HCT116 (cell line): Measurements from ENCODE around the gene HLCS. TPM values are rescaled to one million over a fixed set of nuclear protein-coding genes. Genes with fewer than 3 reads are reported as not detected.

Experiments
- ATAC-seq: fragments of 200-7000 bp; cut with Tn5 transposase; 2 replicates; pipeline ENCODE4 v1.9.1; 2020; ENCODE audit warnings: mild to moderate bottlenecking, moderate library complexity
- BruUV-seq: library from RNA; stranded (reverse); fragments of 400-500 nt; replicated peaks from 2 replicates; lab custom pipeline; 2021; lab: Mats Ljungman, UMichigan
- CTCF ChIA-PET: fragments of 300-600 bp; sonication (Branson Sonifier 250); formaldehyde crosslinking; loops from one replicate; lab custom pipeline; 2021; ENCODE audit warnings: antibody characterized with exemption; lab: Charles Lee
- POLR2A ChIA-PET: fragments of 300-600, 350-600 bp; sonication (Branson Sonifier 250); formaldehyde crosslinking; loops from one replicate; lab custom pipeline; 2021; ENCODE audit warnings: antibody characterized with exemption; lab: Charles Lee
- RAD21 ChIA-PET, 2 experiments: fragments of 300-600 bp; sonication (Branson Sonifier 250); formaldehyde crosslinking; loops; one replicate each; lab custom pipeline; 2023; ENCODE audit warnings: low total read pairs in 2 of 2; ENCODE audit not compliant: uncharacterized antibody in 2 of 2, unreplicated experiment in 2 of 2, low non-redundant PET in 1 of 2; lab: Charles Lee
- DNase-seq: peaks from one replicate; pipeline ENCODE4 v3.0.0-alpha.2; 2010; ENCODE audit warnings: low read depth, low spot score
- H2AFZ ChIP-seq: fragments of 200-600 bp; shearing (Covaris generic), sonication (generic); 2 replicates; pipeline ENCODE4 v1.6.1; 2017; ENCODE audit warnings: low read depth, mixed run types, mixed read lengths, antibody characterized with exemption, low read length; ENCODE audit not compliant: poor library complexity, severe bottlenecking
- H3K27ac ChIP-seq: 2 replicates; pipeline ENCODE4 v1.5.1; 2012; ENCODE audit warnings: low read depth, low read length
- H3K27me3 ChIP-seq: fragments of 200-600 bp; sonication (generic); 2 replicates; pipeline ENCODE4 v1.6.1; 2016; ENCODE audit warnings: mixed run types, low read length, mixed read lengths; ENCODE audit not compliant: insufficient read depth
- H3K36me3 ChIP-seq, 2 experiments: fragments of 200-500 bp in 1 of 2; fragments of 200-600 bp in 1 of 2; sonication (Bioruptor generic) in 1 of 2; sonication (generic) in 1 of 2; 2 replicates each; pipeline versions ENCODE4 v1.5.1 to v1.6.1; 2014 to 2016; ENCODE audit warnings: low read length in 2 of 2, inconsistent platforms in 1 of 2, mixed read lengths in 1 of 2, mixed run types in 1 of 2; ENCODE audit not compliant: insufficient read depth in 2 of 2, control insufficient read depth in 1 of 2
- H3K4me1 ChIP-seq, 2 experiments: fragments of 200-600 bp in 1 of 2; sonication (generic) in 1 of 2; 2 replicates each; pipeline versions ENCODE4 v1.5.1 to v1.6.1; 2012 to 2017; ENCODE audit warnings: low read length in 2 of 2, inconsistent platforms in 1 of 2, mild to moderate bottlenecking in 1 of 2, mixed read lengths in 1 of 2, mixed run types in 1 of 2, moderate library complexity in 1 of 2; ENCODE audit not compliant: insufficient read depth in 2 of 2, control insufficient read depth in 1 of 2
- H3K4me2 ChIP-seq: fragments of 200-600 bp; sonication (generic); 2 replicates; pipeline ENCODE4 v1.6.1; 2017; ENCODE audit warnings: mixed run types, low read length, mixed read lengths
- H3K4me3 ChIP-seq, 2 experiments: fragments of 200-600 bp in 1 of 2; sonication (generic) in 1 of 2; replicated peaks in 1 of 2; 2 replicates each; pipeline ENCODE4 v1.5.1; 2011 to 2016; ENCODE audit warnings: low read length in 2 of 2, control low read depth in 1 of 2, low read depth in 1 of 2, mild to moderate bottlenecking in 1 of 2, mixed read lengths in 1 of 2, mixed run types in 1 of 2
- H3K79me2 ChIP-seq: fragments of 200-600 bp; sonication (generic); 2 replicates; pipeline ENCODE4 v1.6.1; 2017; ENCODE audit warnings: mild to moderate bottlenecking, mixed run types, low read length, moderate library complexity, mixed read lengths; ENCODE audit not compliant: insufficient read depth
- H3K9ac ChIP-seq: fragments of 200-600 bp; sonication (generic); 2 replicates; pipeline ENCODE4 v1.6.1; 2016; ENCODE audit warnings: low read length, mixed read lengths
- H3K9me2 ChIP-seq: fragments of 200-600 bp; sonication (generic), shearing (Covaris generic); 2 replicates; pipeline ENCODE4 v1.6.1; 2017; ENCODE audit warnings: mixed run types, mild to moderate bottlenecking, moderate library complexity; ENCODE audit not compliant: insufficient read depth
- H3K9me3 ChIP-seq, 2 experiments: fragments of 200-500 bp in 1 of 2; fragments of 200-600 bp in 1 of 2; sonication (Bioruptor generic) in 1 of 2; sonication (generic) in 1 of 2; 2 replicates each; pipeline ENCODE4 v1.6.1; 2014 to 2017; ENCODE audit warnings: low read length in 2 of 2, mixed read lengths in 2 of 2, inconsistent platforms in 1 of 2, low read depth in 1 of 2, mild to moderate bottlenecking in 1 of 2, mixed run types in 1 of 2, moderate library complexity in 1 of 2; ENCODE audit not compliant: control insufficient read depth in 1 of 2, insufficient read depth in 1 of 2
- H4K20me1 ChIP-seq: fragments of 200-600 bp; sonication (generic), shearing (Covaris generic); 2 replicates; pipeline ENCODE4 v1.6.1; 2017; ENCODE audit warnings: mixed run types, mild to moderate bottlenecking, moderate library complexity; ENCODE audit not compliant: insufficient read depth
- CEBPB ChIP-seq: IDR thresholded peaks from 2 replicates; pipeline ENCODE4 v1.6.1; 2012; ENCODE audit warnings: low read depth
- EGR1 ChIP-seq: IDR thresholded peaks from 2 replicates; pipeline ENCODE4 v1.6.1; 2012; ENCODE audit warnings: low read depth
- EZH2phosphoT487 ChIP-seq: fragments of 200-600 bp; IDR thresholded peaks from 2 replicates; pipeline ENCODE4 v1.6.1; 2018; ENCODE audit warnings: antibody characterized with exemption, borderline replicate concordance
- FOSL1 ChIP-seq: IDR thresholded peaks from 2 replicates; pipeline ENCODE4 v1.6.1; 2012; ENCODE audit warnings: low read depth
- JUND ChIP-seq: IDR thresholded peaks from 2 replicates; pipeline ENCODE4 v1.6.1; 2012
- POLR2A ChIP-seq: IDR thresholded peaks from 2 replicates; pipeline ENCODE4 v1.7.0; 2011; ENCODE audit warnings: borderline replicate concordance; ENCODE audit not compliant: insufficient read depth, insufficient read length; ENCODE audit errors: extremely low read depth
- POLR2AphosphoS5 ChIP-seq: IDR thresholded peaks from 2 replicates; pipeline ENCODE4 v1.6.1; 2011; ENCODE audit warnings: mild to moderate bottlenecking, low read depth, low read length, moderate library complexity
- SIN3A ChIP-seq: IDR thresholded peaks from 2 replicates; pipeline ENCODE4 v1.6.1; 2012; ENCODE audit warnings: low read depth
- SP1 ChIP-seq: IDR thresholded peaks from 2 replicates; pipeline ENCODE4 v1.6.1; 2012; ENCODE audit warnings: low read depth
- SRF ChIP-seq: IDR thresholded peaks from 2 replicates; pipeline ENCODE4 v1.6.1; 2012; ENCODE audit warnings: low read depth
- YY1 ChIP-seq: IDR thresholded peaks from 2 replicates; pipeline ENCODE4 v1.6.1; 2011; ENCODE audit warnings: low read length, low read depth, moderate library complexity, mild to moderate bottlenecking; ENCODE audit not compliant: insufficient replicate concordance; ENCODE audit errors: extremely low read depth
- ZFX ChIP-seq: fragments of 450-650 bp; IDR thresholded peaks from 2 replicates; pipeline ENCODE4 v1.6.1; 2017
- ZNF274 ChIP-seq: fragments of 200-500 bp; sonication (Bioruptor generic); IDR thresholded peaks from 2 replicates; pipeline ENCODE4 v1.6.1; 2014; ENCODE audit warnings: mild to moderate bottlenecking, low read depth, low read length, inconsistent platforms
- intact Hi-C: fragments of 100-400 bp; cut with micrococcal nuclease; formaldehyde crosslinking; loops from 2 replicates; pipeline ENCODE4 v1.10.0; 2022
- total RNA-seq: library from RNA; stranded (reverse); gene quantifications from one replicate; pipeline ENCODE4 v1.2.1, GENCODE V29; 2021; ENCODE audit not compliant: unreplicated experiment
- TF ChIP-seq, protein P1 (sequence below): IDR thresholded peaks from 2 replicates; pipeline ENCODE4 v1.6.1; 2011; ENCODE audit warnings: mild to moderate bottlenecking, low read length, moderate library complexity; ENCODE audit not compliant: insufficient replicate concordance; ENCODE audit errors: extremely low read depth
- TF ChIP-seq, protein P2 (sequence below): IDR thresholded peaks from 2 replicates; pipeline ENCODE4 v1.6.1; 2012; ENCODE audit warnings: low read depth
- TF ChIP-seq, protein P3 (sequence below): IDR thresholded peaks from 2 replicates; pipeline ENCODE4 v1.6.1; 2012
- TF ChIP-seq, protein P4 (sequence below): IDR thresholded peaks from 2 replicates; pipeline ENCODE4 v1.6.1; 2012
- TF ChIP-seq, protein P5 (sequence below), 3 experiments: fragments of 200-600 bp in 1 of 3; sonication (generic) in 1 of 3; IDR thresholded peaks in 2 of 3; conservative IDR thresholded peaks in 1 of 3; 2 replicates each; pipeline ENCODE4 v1.5.1; 2012 to 2017; ENCODE audit warnings: low read depth in 2 of 3, low read length in 2 of 3, antibody characterized with exemption in 1 of 3, borderline replicate concordance in 1 of 3, control low read depth in 1 of 3, mild to moderate bottlenecking in 1 of 3, mixed read lengths in 1 of 3, mixed run types in 1 of 3, moderate library complexity in 1 of 3; ENCODE audit not compliant: insufficient read depth in 1 of 3

The HLCS gene
- total RNA-seq, 1 experiment from 2014 or later, result 18.5 TPM

DNA sequence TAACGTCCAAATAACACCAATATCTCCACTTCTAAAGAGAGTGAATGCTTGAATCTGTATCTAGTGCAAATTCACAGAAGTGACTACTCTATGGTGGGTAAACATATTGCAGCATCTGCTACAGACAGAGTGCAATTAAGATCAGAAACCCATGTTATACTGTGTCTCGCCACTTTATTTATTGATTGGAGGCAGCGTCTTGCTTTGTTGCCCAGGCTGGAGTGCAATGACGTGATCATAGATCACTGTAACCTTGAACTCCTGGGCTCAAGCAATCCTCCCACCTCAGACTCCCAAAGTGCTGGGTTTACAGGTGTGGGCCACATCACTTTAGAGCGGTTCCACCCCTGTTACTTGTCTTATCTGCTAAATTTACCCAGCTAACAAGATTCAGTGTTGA, 57.0 kb downstream of the HLCS start:
- no peaks in the 10 kb centered on the region for H3K9me2 ChIP-seq
- 0 out of 4 replicates have a peak overlapping the region, but pooled peaks of 1 of the 2 experiments have one; percentile 15 for H3K4me3 ChIP-seq
- H3K27me3 ChIP-seq, result no peaks in the 10 kb centered on the region
- no peaks in the 10 kb centered on the region for H3K9me3 ChIP-seq
- peak overlapping the region; percentile 29 for H3K9ac ChIP-seq
- no peak for DNase-seq
- TF ChIP-seq POLR2A (no peak), SP1 (no peak), YY1 (no peak), EGR1 (no peak), EZH2phosphoT487 (no peak), ZFX (no peak), FOSL1 (no peak), JUND (no peak), SRF (no peak), POLR2AphosphoS5 (no peak), ZNF274 (no peak), CEBPB (no peak), SIN3A (no peak)
- TF ChIP-seq, protein P1, sequence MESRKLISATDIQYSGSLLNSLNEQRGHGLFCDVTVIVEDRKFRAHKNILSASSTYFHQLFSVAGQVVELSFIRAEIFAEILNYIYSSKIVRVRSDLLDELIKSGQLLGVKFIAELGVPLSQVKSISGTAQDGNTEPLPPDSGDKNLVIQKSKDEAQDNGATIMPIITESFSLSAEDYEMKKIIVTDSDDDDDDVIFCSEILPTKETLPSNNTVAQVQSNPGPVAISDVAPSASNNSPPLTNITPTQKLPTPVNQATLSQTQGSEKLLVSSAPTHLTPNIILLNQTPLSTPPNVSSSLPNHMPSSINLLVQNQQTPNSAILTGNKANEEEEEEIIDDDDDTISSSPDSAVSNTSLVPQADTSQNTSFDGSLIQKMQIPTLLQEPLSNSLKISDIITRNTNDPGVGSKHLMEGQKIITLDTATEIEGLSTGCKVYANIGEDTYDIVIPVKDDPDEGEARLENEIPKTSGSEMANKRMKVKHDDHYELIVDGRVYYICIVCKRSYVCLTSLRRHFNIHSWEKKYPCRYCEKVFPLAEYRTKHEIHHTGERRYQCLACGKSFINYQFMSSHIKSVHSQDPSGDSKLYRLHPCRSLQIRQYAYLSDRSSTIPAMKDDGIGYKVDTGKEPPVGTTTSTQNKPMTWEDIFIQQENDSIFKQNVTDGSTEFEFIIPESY, result no peak
- TF ChIP-seq, protein P2, sequence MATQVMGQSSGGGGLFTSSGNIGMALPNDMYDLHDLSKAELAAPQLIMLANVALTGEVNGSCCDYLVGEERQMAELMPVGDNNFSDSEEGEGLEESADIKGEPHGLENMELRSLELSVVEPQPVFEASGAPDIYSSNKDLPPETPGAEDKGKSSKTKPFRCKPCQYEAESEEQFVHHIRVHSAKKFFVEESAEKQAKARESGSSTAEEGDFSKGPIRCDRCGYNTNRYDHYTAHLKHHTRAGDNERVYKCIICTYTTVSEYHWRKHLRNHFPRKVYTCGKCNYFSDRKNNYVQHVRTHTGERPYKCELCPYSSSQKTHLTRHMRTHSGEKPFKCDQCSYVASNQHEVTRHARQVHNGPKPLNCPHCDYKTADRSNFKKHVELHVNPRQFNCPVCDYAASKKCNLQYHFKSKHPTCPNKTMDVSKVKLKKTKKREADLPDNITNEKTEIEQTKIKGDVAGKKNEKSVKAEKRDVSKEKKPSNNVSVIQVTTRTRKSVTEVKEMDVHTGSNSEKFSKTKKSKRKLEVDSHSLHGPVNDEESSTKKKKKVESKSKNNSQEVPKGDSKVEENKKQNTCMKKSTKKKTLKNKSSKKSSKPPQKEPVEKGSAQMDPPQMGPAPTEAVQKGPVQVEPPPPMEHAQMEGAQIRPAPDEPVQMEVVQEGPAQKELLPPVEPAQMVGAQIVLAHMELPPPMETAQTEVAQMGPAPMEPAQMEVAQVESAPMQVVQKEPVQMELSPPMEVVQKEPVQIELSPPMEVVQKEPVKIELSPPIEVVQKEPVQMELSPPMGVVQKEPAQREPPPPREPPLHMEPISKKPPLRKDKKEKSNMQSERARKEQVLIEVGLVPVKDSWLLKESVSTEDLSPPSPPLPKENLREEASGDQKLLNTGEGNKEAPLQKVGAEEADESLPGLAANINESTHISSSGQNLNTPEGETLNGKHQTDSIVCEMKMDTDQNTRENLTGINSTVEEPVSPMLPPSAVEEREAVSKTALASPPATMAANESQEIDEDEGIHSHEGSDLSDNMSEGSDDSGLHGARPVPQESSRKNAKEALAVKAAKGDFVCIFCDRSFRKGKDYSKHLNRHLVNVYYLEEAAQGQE, result no peak
- TF ChIP-seq, protein P3, sequence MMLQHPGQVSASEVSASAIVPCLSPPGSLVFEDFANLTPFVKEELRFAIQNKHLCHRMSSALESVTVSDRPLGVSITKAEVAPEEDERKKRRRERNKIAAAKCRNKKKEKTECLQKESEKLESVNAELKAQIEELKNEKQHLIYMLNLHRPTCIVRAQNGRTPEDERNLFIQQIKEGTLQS, result no peak
- TF ChIP-seq, protein P4, sequence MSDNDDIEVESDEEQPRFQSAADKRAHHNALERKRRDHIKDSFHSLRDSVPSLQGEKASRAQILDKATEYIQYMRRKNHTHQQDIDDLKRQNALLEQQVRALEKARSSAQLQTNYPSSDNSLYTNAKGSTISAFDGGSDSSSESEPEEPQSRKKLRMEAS, result no peak
- TF ChIP-seq, protein P5, sequence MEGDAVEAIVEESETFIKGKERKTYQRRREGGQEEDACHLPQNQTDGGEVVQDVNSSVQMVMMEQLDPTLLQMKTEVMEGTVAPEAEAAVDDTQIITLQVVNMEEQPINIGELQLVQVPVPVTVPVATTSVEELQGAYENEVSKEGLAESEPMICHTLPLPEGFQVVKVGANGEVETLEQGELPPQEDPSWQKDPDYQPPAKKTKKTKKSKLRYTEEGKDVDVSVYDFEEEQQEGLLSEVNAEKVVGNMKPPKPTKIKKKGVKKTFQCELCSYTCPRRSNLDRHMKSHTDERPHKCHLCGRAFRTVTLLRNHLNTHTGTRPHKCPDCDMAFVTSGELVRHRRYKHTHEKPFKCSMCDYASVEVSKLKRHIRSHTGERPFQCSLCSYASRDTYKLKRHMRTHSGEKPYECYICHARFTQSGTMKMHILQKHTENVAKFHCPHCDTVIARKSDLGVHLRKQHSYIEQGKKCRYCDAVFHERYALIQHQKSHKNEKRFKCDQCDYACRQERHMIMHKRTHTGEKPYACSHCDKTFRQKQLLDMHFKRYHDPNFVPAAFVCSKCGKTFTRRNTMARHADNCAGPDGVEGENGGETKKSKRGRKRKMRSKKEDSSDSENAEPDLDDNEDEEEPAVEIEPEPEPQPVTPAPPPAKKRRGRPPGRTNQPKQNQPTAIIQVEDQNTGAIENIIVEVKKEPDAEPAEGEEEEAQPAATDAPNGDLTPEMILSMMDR (IDR thresholded peaks at IDR 0.05 in 2 of 3, conservative IDR thresholded peaks at IDR 0.05 in 1 of 3; ENCODE audit: borderline replicate concordance in 1 of 3, insufficient read depth in 1 of 3, low read depth in 2 of 3, low read length in 2 of 3), result no peak
- no peaks in the 10 kb centered on the region for H3K36me3 ChIP-seq
- no TSS peak for BruUV-seq
- ChIA-PET CTCF (no interaction called here), POLR2A (no interaction called here), RAD21 (no interaction called here)
- H3K79me2 ChIP-seq, result no peaks in the 10 kb centered on the region
- no peaks in the 10 kb centered on the region for H4K20me1 ChIP-seq
- H3K4me1 ChIP-seq, result peaks cover 8 to 32% of the 10 kb centered on the region in 2 experiments; a peak in 3 of 4 replicates
- peak; percentile 43; the same call in 1 of the 2 replicates for ATAC-seq
- intact Hi-C loops, result no loop called here
- H3K4me2 ChIP-seq, result peak overlapping the region; percentile 43
- H2AFZ ChIP-seq, result no peak overlapping the region
- H3K27ac ChIP-seq, result no peak overlapping the region
